Epithelial cell of esophagus (primary cell): Measurements from ENCODE around the gene PTPRS.
"Not testable (repeated sequence)": the region's sequence is repeated elsewhere in the genome, so short reads cannot be mapped to it uniquely, and the experiment has no call there.

Experiments
- DNase-seq: peaks from one replicate; pipeline ENCODE4 v3.0.0; 2010; ENCODE audit warnings: low read depth
- H3K4me3 ChIP-seq: 2 replicates; pipeline ENCODE4 v1.5.1; 2011; ENCODE audit warnings: mild to moderate bottlenecking, low read length, control low read depth
- TF ChIP-seq, protein P1 (sequence below): IDR thresholded peaks from 2 replicates; pipeline ENCODE4 v1.5.1; 2011; ENCODE audit warnings: low read depth, mild to moderate bottlenecking, low read length, control low read depth, inconsistent platforms; ENCODE audit not compliant: insufficient read depth; ENCODE audit errors: missing control alignments

PTPRS gene

GRCh38 chr19:5334366-5334739 is 6.3 kb downstream of the PTPRS start:
- DNase-seq: no peak
- H3K4me3 ChIP-seq: no peak overlapping the region
- TF ChIP-seq, protein P1, sequence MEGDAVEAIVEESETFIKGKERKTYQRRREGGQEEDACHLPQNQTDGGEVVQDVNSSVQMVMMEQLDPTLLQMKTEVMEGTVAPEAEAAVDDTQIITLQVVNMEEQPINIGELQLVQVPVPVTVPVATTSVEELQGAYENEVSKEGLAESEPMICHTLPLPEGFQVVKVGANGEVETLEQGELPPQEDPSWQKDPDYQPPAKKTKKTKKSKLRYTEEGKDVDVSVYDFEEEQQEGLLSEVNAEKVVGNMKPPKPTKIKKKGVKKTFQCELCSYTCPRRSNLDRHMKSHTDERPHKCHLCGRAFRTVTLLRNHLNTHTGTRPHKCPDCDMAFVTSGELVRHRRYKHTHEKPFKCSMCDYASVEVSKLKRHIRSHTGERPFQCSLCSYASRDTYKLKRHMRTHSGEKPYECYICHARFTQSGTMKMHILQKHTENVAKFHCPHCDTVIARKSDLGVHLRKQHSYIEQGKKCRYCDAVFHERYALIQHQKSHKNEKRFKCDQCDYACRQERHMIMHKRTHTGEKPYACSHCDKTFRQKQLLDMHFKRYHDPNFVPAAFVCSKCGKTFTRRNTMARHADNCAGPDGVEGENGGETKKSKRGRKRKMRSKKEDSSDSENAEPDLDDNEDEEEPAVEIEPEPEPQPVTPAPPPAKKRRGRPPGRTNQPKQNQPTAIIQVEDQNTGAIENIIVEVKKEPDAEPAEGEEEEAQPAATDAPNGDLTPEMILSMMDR: no peak

GRCh38 chr19:5333581-5334365 is 6.8 kb downstream of the PTPRS start:
- no peak for DNase-seq
- TF ChIP-seq, protein P1: no peak

GRCh38 chr19:5332501-5332900 is 8.1 kb downstream of the PTPRS start:
- no peak for DNase-seq
- H3K4me3 ChIP-seq: no peak overlapping the region
- TF ChIP-seq, protein P1: no peak

More at GRCh38 chr19:5333581-5334365, 6.8 kb downstream of the PTPRS start:
- no peak overlapping the region for H3K4me3 ChIP-seq

GRCh38 chr19:5331790-5332189 is 8.8 kb downstream of the PTPRS start:
- H3K4me3 ChIP-seq: no peak overlapping the region

DNA sequence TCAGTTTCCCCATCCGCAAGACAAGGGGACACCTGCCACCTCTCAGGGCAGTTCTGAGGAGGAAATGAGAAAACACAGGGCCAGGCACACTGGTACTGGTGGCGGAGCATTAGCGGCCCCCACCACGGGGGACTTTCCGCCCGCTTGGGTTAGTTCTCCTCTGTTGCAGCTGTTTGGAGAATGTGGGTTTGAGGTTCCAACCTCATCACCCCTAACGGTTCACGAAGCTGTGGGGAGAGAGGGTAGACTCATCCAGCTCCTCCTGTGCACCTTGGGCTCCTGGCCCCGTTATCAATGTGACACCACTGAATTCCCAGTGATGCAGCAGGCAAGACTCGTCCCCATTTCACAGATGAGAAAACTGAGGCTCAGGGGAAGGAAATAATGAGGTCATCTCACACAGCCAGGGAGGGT is 10.3 kb downstream of the PTPRS start:
- TF ChIP-seq, protein P1: no peak
- no peak overlapping the region for H3K4me3 ChIP-seq
- DNase-seq: no peak

More at GRCh38 chr19:5331790-5332189, 8.8 kb downstream of the PTPRS start:
- no peak for DNase-seq
- TF ChIP-seq, protein P1: no peak

GRCh38 chr19:5329141-5329540 is 11.5 kb downstream of the PTPRS start:
- H3K4me3 ChIP-seq: no peak overlapping the region
- DNase-seq: no peak
- TF ChIP-seq, protein P1: no peak

- H3K4me3 ChIP-seq, DNase-seq: not testable (repeated sequence)
These were observed 12.2 kb downstream of the PTPRS start for GRCh38 chr19:5328407-5328806.
